ENCODE data around the gene SLC35B4. TPM values are rescaled to one million over a fixed set of nuclear protein-coding genes. Genes with fewer than 3 reads are reported as not detected.

The SLC35B4 gene
- total RNA-seq, 1 donor from 2014 or later, result 25.9 TPM

DNA sequence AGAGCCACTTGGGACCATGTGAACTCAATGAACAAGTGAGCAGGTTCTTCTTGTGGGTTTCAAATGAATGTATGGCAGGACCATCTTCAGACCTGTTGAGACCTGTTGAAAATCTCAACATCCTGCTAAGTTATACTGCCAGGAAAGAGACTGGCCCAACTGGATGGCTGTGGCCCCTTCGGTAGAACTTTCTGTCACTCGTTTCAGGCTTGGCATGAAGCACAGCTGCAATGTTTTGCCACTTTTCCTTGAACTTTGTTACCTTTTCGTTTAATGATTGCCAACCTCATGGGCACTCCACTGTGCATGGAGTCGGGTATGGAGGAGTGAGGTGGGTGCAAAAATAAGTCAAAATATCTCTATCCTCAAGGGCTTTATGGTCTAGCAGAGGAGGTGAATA, 36.7 kb upstream of the SLC35B4 start:
- Mint-ChIP-seq H3K27ac (no peak overlapping the region), H3K4me1 (ENCODE audit: unreplicated experiment) (peaks cover 14% of the 10 kb centered on the region), H3K36me3 (no peaks in the 10 kb centered on the region), H3K4me3 (no peak overlapping the region), H3K9me3 (no peaks in the 10 kb centered on the region), H3K27me3 (peaks cover 23% of the 10 kb centered on the region)
- TF ChIP-seq, protein P1, sequence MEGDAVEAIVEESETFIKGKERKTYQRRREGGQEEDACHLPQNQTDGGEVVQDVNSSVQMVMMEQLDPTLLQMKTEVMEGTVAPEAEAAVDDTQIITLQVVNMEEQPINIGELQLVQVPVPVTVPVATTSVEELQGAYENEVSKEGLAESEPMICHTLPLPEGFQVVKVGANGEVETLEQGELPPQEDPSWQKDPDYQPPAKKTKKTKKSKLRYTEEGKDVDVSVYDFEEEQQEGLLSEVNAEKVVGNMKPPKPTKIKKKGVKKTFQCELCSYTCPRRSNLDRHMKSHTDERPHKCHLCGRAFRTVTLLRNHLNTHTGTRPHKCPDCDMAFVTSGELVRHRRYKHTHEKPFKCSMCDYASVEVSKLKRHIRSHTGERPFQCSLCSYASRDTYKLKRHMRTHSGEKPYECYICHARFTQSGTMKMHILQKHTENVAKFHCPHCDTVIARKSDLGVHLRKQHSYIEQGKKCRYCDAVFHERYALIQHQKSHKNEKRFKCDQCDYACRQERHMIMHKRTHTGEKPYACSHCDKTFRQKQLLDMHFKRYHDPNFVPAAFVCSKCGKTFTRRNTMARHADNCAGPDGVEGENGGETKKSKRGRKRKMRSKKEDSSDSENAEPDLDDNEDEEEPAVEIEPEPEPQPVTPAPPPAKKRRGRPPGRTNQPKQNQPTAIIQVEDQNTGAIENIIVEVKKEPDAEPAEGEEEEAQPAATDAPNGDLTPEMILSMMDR (conservative IDR thresholded peaks at IDR 0.05), result no peak
- no peak for DNase-seq (ENCODE audit: extremely low spot score, unreplicated experiment)

DNA sequence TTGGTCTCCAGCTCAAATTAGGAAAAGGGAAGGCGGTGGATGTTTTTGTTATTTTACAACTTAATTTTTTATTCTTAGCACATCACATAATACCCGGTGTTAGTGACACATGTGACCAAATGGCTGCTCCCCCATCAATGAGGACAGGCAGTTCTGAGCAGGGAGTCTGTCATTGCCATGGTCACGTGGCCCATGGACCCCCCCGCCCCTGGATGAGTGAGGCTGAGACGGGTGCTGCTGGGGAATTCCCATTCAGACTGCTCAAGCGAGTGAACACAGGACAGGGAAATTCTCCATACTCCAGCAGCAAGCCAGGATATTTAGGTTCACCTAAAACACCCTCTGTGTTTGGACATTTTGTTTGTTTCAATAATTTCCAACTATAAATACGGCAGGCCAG, 34.7 kb upstream of the SLC35B4 start:
- no peak overlapping the region for H3K4me3 Mint-ChIP-seq
- no peaks in the 10 kb centered on the region for H3K9me3 Mint-ChIP-seq
- peaks cover 14% of the 10 kb centered on the region for H3K4me1 Mint-ChIP-seq (ENCODE audit: unreplicated experiment)
- TF ChIP-seq, protein P1 (conservative IDR thresholded peaks at IDR 0.05), result no peak
- no peak for DNase-seq (ENCODE audit: extremely low spot score, unreplicated experiment)
- no peaks in the 10 kb centered on the region for H3K36me3 Mint-ChIP-seq
- peaks cover 31% of the 10 kb centered on the region for H3K27me3 Mint-ChIP-seq
- no peak overlapping the region for H3K27ac Mint-ChIP-seq

DNA sequence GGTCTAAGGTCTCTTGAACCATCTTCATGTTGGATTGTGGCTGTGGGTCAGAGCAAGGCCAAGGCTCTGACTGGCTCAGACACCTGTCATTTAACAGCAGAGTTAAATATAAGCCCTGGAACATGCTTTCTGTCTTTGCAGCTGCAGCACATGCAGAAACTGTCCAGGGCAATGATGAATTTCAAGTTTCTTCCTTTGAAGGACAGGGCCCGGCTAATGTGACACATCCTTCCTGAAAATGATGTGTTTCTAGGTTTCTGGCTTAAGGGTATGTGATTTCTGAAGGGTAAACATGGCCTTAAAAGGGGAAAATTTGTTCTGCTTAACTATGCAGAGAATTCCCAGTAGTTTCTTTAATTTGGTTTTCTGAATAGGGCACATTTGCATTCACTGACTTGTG, 34.0 kb upstream of the SLC35B4 start:
- Mint-ChIP-seq H3K27ac (no peak overlapping the region), H3K27me3 (peaks cover 36% of the 10 kb centered on the region), H3K36me3 (no peaks in the 10 kb centered on the region), H3K4me3 (no peak overlapping the region), H3K4me1 (ENCODE audit: unreplicated experiment) (peaks cover 14% of the 10 kb centered on the region), H3K9me3 (no peaks in the 10 kb centered on the region)
- no peak for DNase-seq (ENCODE audit: extremely low spot score, unreplicated experiment)
- TF ChIP-seq, protein P1 (conservative IDR thresholded peaks at IDR 0.05), result no peak

DNA sequence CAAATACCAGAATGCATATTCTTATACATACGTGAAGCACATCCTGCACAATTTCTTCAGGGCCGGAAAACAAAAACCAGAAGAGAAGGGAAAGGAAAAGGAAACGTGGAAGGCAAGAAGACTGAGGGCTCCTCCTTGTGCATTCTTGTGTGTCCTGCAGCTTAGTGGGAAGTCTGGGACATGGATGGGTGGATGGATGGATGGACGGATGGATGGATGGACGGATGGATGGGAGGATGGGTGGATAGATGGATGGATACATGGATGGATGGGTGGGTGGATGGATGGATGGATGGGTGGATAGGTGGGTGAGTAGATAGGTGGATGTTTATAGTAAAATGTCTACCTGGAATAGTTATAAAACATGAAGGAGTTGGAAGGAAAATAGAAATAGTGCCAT, 30.8 kb upstream of the SLC35B4 start:
- H3K4me1 Mint-ChIP-seq (ENCODE audit: unreplicated experiment), result peaks cover 14% of the 10 kb centered on the region
- no peak overlapping the region for H3K27ac Mint-ChIP-seq
- TF ChIP-seq, protein P1 (conservative IDR thresholded peaks at IDR 0.05), result no peak
- H3K27me3 Mint-ChIP-seq, result peaks cover 45% of the 10 kb centered on the region
- no peaks in the 10 kb centered on the region for H3K9me3 Mint-ChIP-seq
- DNase-seq (ENCODE audit: extremely low spot score, unreplicated experiment), result no peak
- no peak overlapping the region for H3K4me3 Mint-ChIP-seq
- H3K36me3 Mint-ChIP-seq, result no peaks in the 10 kb centered on the region

DNA sequence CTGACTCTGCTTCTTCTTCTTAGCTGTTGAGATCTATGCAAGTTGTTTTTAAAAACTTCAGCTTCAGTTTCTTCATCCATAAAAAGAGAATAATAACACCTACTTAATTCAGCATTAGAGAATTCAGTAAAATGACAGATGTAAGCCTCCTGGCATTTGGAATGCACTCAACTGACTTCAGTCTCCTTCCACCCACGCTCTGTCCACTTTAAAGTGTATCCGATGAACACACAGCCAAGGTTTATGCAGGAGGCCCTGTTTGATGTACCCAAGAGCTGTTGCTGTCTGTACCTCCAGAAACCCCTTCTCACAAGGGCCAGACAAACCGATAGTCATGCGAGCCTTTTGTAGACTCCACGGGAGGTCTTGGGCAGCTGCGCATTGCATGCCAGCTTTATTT, 27.1 kb upstream of the SLC35B4 start:
- Mint-ChIP-seq H3K4me1 (ENCODE audit: unreplicated experiment) (no peaks in the 10 kb centered on the region), H3K4me3 (no peak overlapping the region), H3K27ac (no peak overlapping the region), H3K27me3 (peaks cover 48% of the 10 kb centered on the region), H3K36me3 (no peaks in the 10 kb centered on the region), H3K9me3 (no peaks in the 10 kb centered on the region)
- no peak for DNase-seq (ENCODE audit: extremely low spot score, unreplicated experiment)
- TF ChIP-seq, protein P1 (conservative IDR thresholded peaks at IDR 0.05), result no peak

DNA sequence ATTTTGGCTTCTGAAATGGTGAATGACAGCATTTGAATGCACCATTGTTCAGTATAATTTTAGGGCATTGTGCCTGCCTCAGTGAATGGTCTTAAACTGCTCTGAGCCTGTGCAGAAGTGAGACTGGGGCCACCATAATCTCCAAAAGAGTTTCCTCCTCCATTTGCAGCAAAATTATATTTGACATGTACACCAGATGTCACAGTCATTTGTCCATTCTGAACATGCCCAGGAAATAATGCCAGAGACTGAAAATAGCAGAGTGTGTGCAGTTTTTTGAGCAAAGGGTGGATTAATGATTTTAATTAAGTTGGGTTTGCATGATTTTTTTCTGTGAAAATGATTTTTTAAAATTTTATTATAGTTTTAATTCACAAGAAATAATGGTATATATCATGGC, 26.4 kb upstream of the SLC35B4 start:
- no peak overlapping the region for H3K27ac Mint-ChIP-seq
- no peak for DNase-seq (ENCODE audit: extremely low spot score, unreplicated experiment)
- H3K9me3 Mint-ChIP-seq, result no peaks in the 10 kb centered on the region
- no peaks in the 10 kb centered on the region for H3K36me3 Mint-ChIP-seq
- H3K27me3 Mint-ChIP-seq, result peaks cover 48% of the 10 kb centered on the region
- TF ChIP-seq, protein P1 (conservative IDR thresholded peaks at IDR 0.05), result no peak
- H3K4me3 Mint-ChIP-seq, result no peak overlapping the region
- H3K4me1 Mint-ChIP-seq (ENCODE audit: unreplicated experiment), result no peaks in the 10 kb centered on the region
